HG03159 (cell line): ENCODE results near the gene NUP160.
"Not testable (repeated sequence)": the region's sequence is repeated elsewhere in the genome, so short reads cannot be mapped to it uniquely, and the experiment has no call there.

Source experiments
- ATAC-seq: cut with Tn5 transposase; IDR thresholded peaks from one replicate; pipeline ENCODE4 v1.9.1; 2021; ENCODE audit warnings: mild to moderate bottlenecking, moderate library complexity; ENCODE audit not compliant: unreplicated experiment

NUP160 gene

GRCh38 chr11:47800759-47801158 lies 47.4 kb downstream of the NUP160 start:
- ATAC-seq = no peak

GRCh38 chr11:47797633-47798032 lies 50.5 kb downstream of the NUP160 start:
- ATAC-seq = no peak

GRCh38 chr11:47791774-47792430 lies 56.2 kb downstream of the NUP160 start:
- no peak for ATAC-seq

- ATAC-seq = not testable (repeated sequence)
Measured at GRCh38 chr11:47790017-47790416, 58.1 kb downstream of the NUP160 start.

GRCh38 chr11:47788181-47788580 lies 60.0 kb downstream of the NUP160 start:
- no peak for ATAC-seq

- no peak for ATAC-seq
Measured at GRCh38 chr11:47786373-47786772, 61.8 kb downstream of the NUP160 start.

- ATAC-seq = no peak
Measured at GRCh38 chr11:47784785-47785381, 63.3 kb downstream of the NUP160 start.

- ATAC-seq = no peak
Measured at GRCh38 chr11:47783087-47783610, 65.0 kb downstream of the NUP160 start.

- ATAC-seq = no peak
Measured at GRCh38 chr11:47778878-47779483, 69.2 kb downstream of the NUP160 start.

- ATAC-seq = no peak
Measured at GRCh38 chr11:47775240-47775869, 72.8 kb downstream of the NUP160 start.

- no peak for ATAC-seq
Measured at GRCh38 chr11:47773882-47774281, 74.3 kb downstream of the NUP160 start.

- not testable (repeated sequence) for ATAC-seq
Measured at GRCh38 chr11:47769556-47769955, 78.6 kb downstream of the NUP160 start.

- ATAC-seq = no peak
Measured at GRCh38 chr11:47768101-47768612, 80.0 kb downstream of the NUP160 start.

GRCh38 chr11:47766509-47767227 lies 81.5 kb downstream of the NUP160 start:
- ATAC-seq = peak; percentile 38

GRCh38 chr11:47765086-47765485 lies 83.1 kb downstream of the NUP160 start:
- no peak for ATAC-seq

GRCh38 chr11:47759291-47759690 lies 88.9 kb downstream of the NUP160 start:
- ATAC-seq = not testable (repeated sequence)

- no peak for ATAC-seq
Measured at GRCh38 chr11:47756208-47756607, 91.9 kb downstream of the NUP160 start.

GRCh38 chr11:47750725-47751124 lies 97.4 kb downstream of the NUP160 start:
- ATAC-seq = no peak

- not testable (repeated sequence) for ATAC-seq
Measured at GRCh38 chr11:47742494-47742893, 105.7 kb downstream of the NUP160 start.

GRCh38 chr11:47737817-47738216 lies 110.3 kb downstream of the NUP160 start:
- ATAC-seq = not testable (repeated sequence)

- no peak for ATAC-seq
Measured at GRCh38 chr11:47732271-47732670, 115.9 kb downstream of the NUP160 start.
